Natural killer cell (primary cell): ENCODE data around the gene KRT82. TPM values are rescaled to one million over a fixed set of nuclear protein-coding genes. Genes with fewer than 3 reads are reported as not detected.

Experiments
- ATAC-seq, 3 donors: fragments of 150-1000 bp in 2 of 3; fragments of 200-7000 bp in 1 of 3; cut with Tn5 transposase; 1 replicate in 1 of 3; 2 replicates in 2 of 3; pipeline ENCODE4 v1.10.0; 2021; ENCODE audit warnings: mild to moderate bottlenecking in 2 of 3, moderate library complexity in 2 of 3
- DNase-seq, 2 donors: peaks; one replicate each; pipeline versions ENCODE4 v3.0.0 to v3.0.0-alpha.2; 2013 to 2021; ENCODE audit warnings: mixed read lengths in 1 of 2
- H3K27ac ChIP-seq: one replicate; pipeline ENCODE4 v1.5.1; 2013; ENCODE audit warnings: mild to moderate bottlenecking, low read length
- H3K27me3 ChIP-seq: one replicate; pipeline ENCODE4 v1.6.1; 2013; ENCODE audit warnings: low read length; ENCODE audit not compliant: control insufficient read depth, insufficient read depth
- H3K36me3 ChIP-seq: one replicate; pipeline ENCODE4 v1.6.1; 2013; ENCODE audit warnings: low read length; ENCODE audit not compliant: control insufficient read depth, insufficient read depth
- H3K4me1 ChIP-seq: one replicate; pipeline ENCODE4 v1.6.1; 2013; ENCODE audit warnings: low read length; ENCODE audit not compliant: control insufficient read depth, insufficient read depth
- H3K4me3 ChIP-seq: one replicate; pipeline ENCODE4 v1.5.1; 2013; ENCODE audit warnings: low read length
- H3K9me3 ChIP-seq: one replicate; pipeline ENCODE4 v1.6.1; 2013; ENCODE audit warnings: low read length; ENCODE audit not compliant: control insufficient read depth, insufficient read depth
- H3K27ac Mint-ChIP-seq, 2 donors: one replicate each; pipeline ENCODE4 v1.8.0; 2022; ENCODE audit warnings: mild to moderate bottlenecking in 2 of 2, mixed read lengths in 2 of 2, moderate library complexity in 1 of 2
- H3K27me3 Mint-ChIP-seq, 2 donors: one replicate each; pipeline ENCODE4 v1.8.0; 2022; ENCODE audit warnings: low read depth in 2 of 2, mixed read lengths in 2 of 2
- H3K36me3 Mint-ChIP-seq: one replicate; pipeline ENCODE4 v1.8.0; 2022; ENCODE audit warnings: mixed read lengths
- H3K4me1 Mint-ChIP-seq, 2 donors: one replicate each; pipeline ENCODE4 v1.8.0; 2022; ENCODE audit warnings: mixed read lengths in 2 of 2
- H3K4me3 Mint-ChIP-seq: one replicate; pipeline ENCODE4 v1.8.0; 2022; ENCODE audit warnings: mild to moderate bottlenecking, moderate library complexity, mixed read lengths
- H3K9me3 Mint-ChIP-seq, 2 donors: one replicate each; pipeline ENCODE4 v1.8.0; 2022; ENCODE audit warnings: mixed read lengths in 2 of 2
- WGBS: methylation state at CpG from one replicate; pipeline ENCODE4 v1.1.7; 2013; ENCODE audit warnings: missing lambda C conversion rate; ENCODE audit not compliant: insufficient coverage; 5-methylcytosine and 5-hydroxymethylcytosine counted together
- intact Hi-C: fragments of 100-400 bp; cut with micrococcal nuclease; formaldehyde crosslinking; loops from one replicate; pipeline ENCODE4 v1.14.2; 2022
- total RNA-seq, 4 donors: library from RNA; stranded (reverse); fragments of 120-200 nt in 1 of 4; gene quantifications; one replicate each; pipeline versions ENCODE4 v1.2.3 to v1.2.4, GENCODE V29; 2013 to 2022
- TF ChIP-seq, protein P1 (sequence below): fragments of 200-600 bp; IDR thresholded peaks from one replicate; pipeline ENCODE4 v1.8.0; 2022; ENCODE audit warnings: antibody characterized with exemption

KRT82 gene
- total RNA-seq, 3 donors from 2014 or later (not counting 1 experiment from before 2014, with no cell fraction given): not detected

DNA sequence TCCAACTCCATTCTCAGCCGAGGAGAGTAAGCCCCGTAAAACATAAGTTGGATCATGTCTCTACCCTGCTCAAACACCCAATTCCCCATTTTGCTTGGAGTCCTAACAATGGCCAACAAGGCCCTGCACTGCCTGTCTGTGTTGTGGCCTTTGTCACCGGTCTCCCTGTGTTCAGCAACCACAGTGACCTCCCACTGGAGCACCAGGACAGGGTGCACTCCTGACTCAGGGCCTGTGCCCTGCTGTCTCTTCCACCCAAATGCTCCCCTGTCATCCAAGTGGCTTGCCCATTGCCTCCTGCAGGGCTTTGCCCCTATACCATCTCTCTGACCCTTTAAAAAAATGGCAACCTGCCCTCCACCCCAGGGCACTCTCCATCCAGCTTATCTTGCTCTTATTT, 34.4 kb downstream of the KRT82 start:
- Histone ChIP-seq H3K36me3 (no peaks in the 10 kb centered on the region), H3K27me3 (peaks cover 10% of the 10 kb centered on the region), H3K4me1 (no peaks in the 10 kb centered on the region), H3K4me3 (no peak overlapping the region), H3K27ac (no peak overlapping the region), H3K9me3 (no peaks in the 10 kb centered on the region)
- TF ChIP-seq, protein P1, sequence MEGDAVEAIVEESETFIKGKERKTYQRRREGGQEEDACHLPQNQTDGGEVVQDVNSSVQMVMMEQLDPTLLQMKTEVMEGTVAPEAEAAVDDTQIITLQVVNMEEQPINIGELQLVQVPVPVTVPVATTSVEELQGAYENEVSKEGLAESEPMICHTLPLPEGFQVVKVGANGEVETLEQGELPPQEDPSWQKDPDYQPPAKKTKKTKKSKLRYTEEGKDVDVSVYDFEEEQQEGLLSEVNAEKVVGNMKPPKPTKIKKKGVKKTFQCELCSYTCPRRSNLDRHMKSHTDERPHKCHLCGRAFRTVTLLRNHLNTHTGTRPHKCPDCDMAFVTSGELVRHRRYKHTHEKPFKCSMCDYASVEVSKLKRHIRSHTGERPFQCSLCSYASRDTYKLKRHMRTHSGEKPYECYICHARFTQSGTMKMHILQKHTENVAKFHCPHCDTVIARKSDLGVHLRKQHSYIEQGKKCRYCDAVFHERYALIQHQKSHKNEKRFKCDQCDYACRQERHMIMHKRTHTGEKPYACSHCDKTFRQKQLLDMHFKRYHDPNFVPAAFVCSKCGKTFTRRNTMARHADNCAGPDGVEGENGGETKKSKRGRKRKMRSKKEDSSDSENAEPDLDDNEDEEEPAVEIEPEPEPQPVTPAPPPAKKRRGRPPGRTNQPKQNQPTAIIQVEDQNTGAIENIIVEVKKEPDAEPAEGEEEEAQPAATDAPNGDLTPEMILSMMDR: no peak
- 89% methylated on average over 3 of the region's 3 CpGs for WGBS
- Mint-ChIP-seq H3K36me3 (no peaks in the 10 kb centered on the region), H3K27me3 (peaks cover 48 to 49% of the 10 kb centered on the region in 2 donors), H3K4me3 (no peak overlapping the region), H3K9me3 (no peaks in the 10 kb centered on the region), H3K27ac (no peak overlapping the region), H3K4me1 (peaks cover 0 to 11% of the 10 kb centered on the region in 2 donors)
- DNase-seq: no peak
- ATAC-seq: no peak
- intact Hi-C loops: loop anchor here (1.0 to 5.0 kb wide), 4 partner anchors 211 to 610 kb away; no protein-coding TSS in a partner anchor

DNA sequence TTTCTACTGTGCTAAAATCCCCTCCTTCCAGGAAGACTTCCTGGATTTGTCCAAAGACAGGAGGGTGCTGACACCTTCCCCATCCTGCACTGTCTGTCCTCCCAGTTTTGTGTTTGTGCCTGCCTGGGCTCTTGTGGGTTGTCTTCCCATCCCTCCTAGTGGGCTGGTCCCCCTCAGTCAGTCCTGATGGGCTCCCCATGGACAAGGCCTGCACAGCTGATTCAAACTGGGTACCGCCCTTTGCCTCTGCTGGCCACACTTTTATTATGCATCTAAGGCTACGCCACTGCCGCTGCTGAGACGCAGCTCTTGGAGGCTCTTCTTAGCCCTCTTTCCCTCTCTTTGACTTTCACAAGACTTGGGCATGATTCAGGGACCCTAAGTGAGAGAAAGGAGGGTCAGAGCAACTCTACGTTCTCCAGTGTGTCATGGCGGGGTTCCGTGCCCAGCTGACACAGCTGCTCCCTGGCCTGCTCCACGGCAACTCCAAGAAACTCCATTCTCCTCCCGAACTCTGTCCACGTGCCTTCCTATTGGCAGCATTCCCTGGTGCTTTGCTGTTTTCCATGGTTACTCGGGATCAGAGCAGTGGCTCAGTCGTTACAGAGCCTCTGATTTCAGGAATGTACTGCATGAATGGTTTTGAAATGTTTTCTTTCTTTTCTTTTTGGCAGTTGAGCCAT, 35.1 kb downstream of the KRT82 start:
- Mint-ChIP-seq H3K36me3 (no peaks in the 10 kb centered on the region), H3K9me3 (no peaks in the 10 kb centered on the region), H3K4me3 (no peak overlapping the region), H3K27me3 (peaks cover 41 to 49% of the 10 kb centered on the region in 2 donors), H3K27ac (no peak overlapping the region), H3K4me1 (peaks cover 0 to 11% of the 10 kb centered on the region in 2 donors)
- WGBS: 91% methylated on average over 12 of the region's 12 CpGs
- Histone ChIP-seq H3K4me3 (no peak overlapping the region), H3K27me3 (peaks cover 10% of the 10 kb centered on the region), H3K4me1 (no peaks in the 10 kb centered on the region), H3K27ac (no peak overlapping the region), H3K9me3 (no peaks in the 10 kb centered on the region), H3K36me3 (no peaks in the 10 kb centered on the region)
- DNase-seq: no peak
- TF ChIP-seq, protein P1: no peak
- no peak for ATAC-seq
- intact Hi-C loops: loop anchor here (5.0 kb wide), 1 partner anchor 211 kb away; no protein-coding TSS in a partner anchor

DNA sequence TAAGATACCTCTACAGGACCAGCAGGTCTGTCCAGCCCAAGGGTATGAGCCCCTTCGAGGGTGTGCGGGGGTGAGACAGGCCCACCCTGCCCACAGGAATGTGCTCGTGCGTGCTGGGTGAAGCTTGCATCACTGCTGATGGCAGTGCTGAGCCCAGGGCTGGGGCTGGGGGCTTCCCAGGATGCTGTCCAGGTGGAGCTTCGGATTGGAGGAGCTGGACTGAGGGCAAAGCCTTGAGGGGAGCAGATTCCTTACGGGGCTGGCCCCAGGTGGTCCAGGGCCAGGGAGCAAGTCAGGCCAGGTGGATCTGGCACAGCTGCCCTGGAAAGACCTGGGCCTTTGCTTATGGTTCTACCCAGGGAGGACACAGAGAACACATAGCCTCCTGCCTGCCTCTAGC, 36.3 kb downstream of the KRT82 start:
- intact Hi-C loops: loop anchor here (5.0 kb wide), 1 partner anchor 212 kb away; no protein-coding TSS in a partner anchor
- no peak overlapping the region for H3K4me3 Mint-ChIP-seq
- H3K4me1 Mint-ChIP-seq: peaks cover 0 to 11% of the 10 kb centered on the region in 2 donors

More for the DNA sequence above, 36.3 kb downstream of the KRT82 start:
- WGBS: 81% methylated on average over 6 of the region's 6 CpGs
- no peak overlapping the region for H3K4me3 ChIP-seq
- peaks cover 39 to 58% of the 10 kb centered on the region in 2 donors for H3K27me3 Mint-ChIP-seq
- TF ChIP-seq, protein P1: no peak
- H3K27me3 ChIP-seq: peaks cover 10% of the 10 kb centered on the region
- no peaks in the 10 kb centered on the region for H3K36me3 ChIP-seq
- no peaks in the 10 kb centered on the region for H3K9me3 Mint-ChIP-seq
- no peaks in the 10 kb centered on the region for H3K9me3 ChIP-seq
- DNase-seq (no peak), ATAC-seq (no peak)
- no peak overlapping the region for H3K27ac Mint-ChIP-seq
- no peaks in the 10 kb centered on the region for H3K4me1 ChIP-seq
- H3K27ac ChIP-seq: no peak overlapping the region
- no peaks in the 10 kb centered on the region for H3K36me3 Mint-ChIP-seq
